ENCODE results near the gene SLC25A51. TPM values are rescaled to one million over a fixed set of nuclear protein-coding genes. Genes with fewer than 3 reads are reported as not detected.
A peak's percentile ranks its signal among the peaks of the same experiment; 100 is the strongest.

The SLC25A51 gene
- total RNA-seq, 1 donor from 2014 or later, result 32.5 TPM

- no peaks in the 10 kb centered on the region for H3K36me3 Mint-ChIP-seq (ENCODE audit: low read depth)
- H3K4me1 Mint-ChIP-seq, result peaks cover 14% of the 10 kb centered on the region
- H3K4me3 Mint-ChIP-seq, result no peak overlapping the region
- TF ChIP-seq, protein P1, sequence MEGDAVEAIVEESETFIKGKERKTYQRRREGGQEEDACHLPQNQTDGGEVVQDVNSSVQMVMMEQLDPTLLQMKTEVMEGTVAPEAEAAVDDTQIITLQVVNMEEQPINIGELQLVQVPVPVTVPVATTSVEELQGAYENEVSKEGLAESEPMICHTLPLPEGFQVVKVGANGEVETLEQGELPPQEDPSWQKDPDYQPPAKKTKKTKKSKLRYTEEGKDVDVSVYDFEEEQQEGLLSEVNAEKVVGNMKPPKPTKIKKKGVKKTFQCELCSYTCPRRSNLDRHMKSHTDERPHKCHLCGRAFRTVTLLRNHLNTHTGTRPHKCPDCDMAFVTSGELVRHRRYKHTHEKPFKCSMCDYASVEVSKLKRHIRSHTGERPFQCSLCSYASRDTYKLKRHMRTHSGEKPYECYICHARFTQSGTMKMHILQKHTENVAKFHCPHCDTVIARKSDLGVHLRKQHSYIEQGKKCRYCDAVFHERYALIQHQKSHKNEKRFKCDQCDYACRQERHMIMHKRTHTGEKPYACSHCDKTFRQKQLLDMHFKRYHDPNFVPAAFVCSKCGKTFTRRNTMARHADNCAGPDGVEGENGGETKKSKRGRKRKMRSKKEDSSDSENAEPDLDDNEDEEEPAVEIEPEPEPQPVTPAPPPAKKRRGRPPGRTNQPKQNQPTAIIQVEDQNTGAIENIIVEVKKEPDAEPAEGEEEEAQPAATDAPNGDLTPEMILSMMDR (conservative IDR thresholded peaks at IDR 0.05), result no peak
- DNase-seq (ENCODE audit: low read depth, low spot score), result no peak
- no peak overlapping the region for H3K27ac Mint-ChIP-seq (ENCODE audit: unreplicated experiment)
- H3K27me3 Mint-ChIP-seq (ENCODE audit: low read depth), result peaks cover 12% of the 10 kb centered on the region
- no peaks in the 10 kb centered on the region for H3K9me3 Mint-ChIP-seq
These were observed 5.4 kb upstream of the SLC25A51 start for GRCh38 chr9:37909326-37909725.

GRCh38 chr9:37908698-37909186, 4.8 kb upstream of the SLC25A51 start:
- no peak for DNase-seq (ENCODE audit: low read depth, low spot score)
- no peaks in the 10 kb centered on the region for H3K36me3 Mint-ChIP-seq (ENCODE audit: low read depth)
- peaks cover 16% of the 10 kb centered on the region for H3K4me1 Mint-ChIP-seq
- peaks cover 12% of the 10 kb centered on the region for H3K27me3 Mint-ChIP-seq (ENCODE audit: low read depth)
- no peak overlapping the region for H3K27ac Mint-ChIP-seq (ENCODE audit: unreplicated experiment)
- TF ChIP-seq, protein P1 (conservative IDR thresholded peaks at IDR 0.05), result no peak
- H3K4me3 Mint-ChIP-seq, result no peak overlapping the region
- no peaks in the 10 kb centered on the region for H3K9me3 Mint-ChIP-seq

DNA sequence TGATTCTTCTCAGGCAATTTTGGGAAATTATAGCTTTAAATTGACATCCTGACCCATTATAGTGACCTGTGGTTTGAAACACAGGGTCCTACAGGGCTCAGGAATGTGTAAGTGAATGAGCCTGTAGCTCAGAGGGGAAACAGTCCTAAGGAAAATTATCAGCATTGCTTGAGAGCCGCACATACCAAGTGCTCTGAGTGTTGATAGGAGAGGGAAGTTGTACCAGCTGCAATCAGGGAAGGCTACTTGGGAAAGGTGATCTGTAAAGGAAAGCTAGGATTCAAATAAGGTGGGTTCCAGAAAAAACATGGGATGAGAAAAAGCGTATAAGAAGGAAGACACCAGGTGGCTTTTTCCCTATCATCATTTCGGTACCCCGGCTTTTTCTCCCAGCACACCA, 4.4 kb upstream of the SLC25A51 start:
- Mint-ChIP-seq H3K4me3 (no peak overlapping the region), H3K9me3 (no peaks in the 10 kb centered on the region), H3K36me3 (ENCODE audit: low read depth) (no peaks in the 10 kb centered on the region), H3K27ac (ENCODE audit: unreplicated experiment) (no peak overlapping the region), H3K27me3 (ENCODE audit: low read depth) (peaks cover 12% of the 10 kb centered on the region), H3K4me1 (peaks cover 13% of the 10 kb centered on the region)
- TF ChIP-seq, protein P1 (conservative IDR thresholded peaks at IDR 0.05), result no peak
- DNase-seq (ENCODE audit: low read depth, low spot score), result no peak

DNA sequence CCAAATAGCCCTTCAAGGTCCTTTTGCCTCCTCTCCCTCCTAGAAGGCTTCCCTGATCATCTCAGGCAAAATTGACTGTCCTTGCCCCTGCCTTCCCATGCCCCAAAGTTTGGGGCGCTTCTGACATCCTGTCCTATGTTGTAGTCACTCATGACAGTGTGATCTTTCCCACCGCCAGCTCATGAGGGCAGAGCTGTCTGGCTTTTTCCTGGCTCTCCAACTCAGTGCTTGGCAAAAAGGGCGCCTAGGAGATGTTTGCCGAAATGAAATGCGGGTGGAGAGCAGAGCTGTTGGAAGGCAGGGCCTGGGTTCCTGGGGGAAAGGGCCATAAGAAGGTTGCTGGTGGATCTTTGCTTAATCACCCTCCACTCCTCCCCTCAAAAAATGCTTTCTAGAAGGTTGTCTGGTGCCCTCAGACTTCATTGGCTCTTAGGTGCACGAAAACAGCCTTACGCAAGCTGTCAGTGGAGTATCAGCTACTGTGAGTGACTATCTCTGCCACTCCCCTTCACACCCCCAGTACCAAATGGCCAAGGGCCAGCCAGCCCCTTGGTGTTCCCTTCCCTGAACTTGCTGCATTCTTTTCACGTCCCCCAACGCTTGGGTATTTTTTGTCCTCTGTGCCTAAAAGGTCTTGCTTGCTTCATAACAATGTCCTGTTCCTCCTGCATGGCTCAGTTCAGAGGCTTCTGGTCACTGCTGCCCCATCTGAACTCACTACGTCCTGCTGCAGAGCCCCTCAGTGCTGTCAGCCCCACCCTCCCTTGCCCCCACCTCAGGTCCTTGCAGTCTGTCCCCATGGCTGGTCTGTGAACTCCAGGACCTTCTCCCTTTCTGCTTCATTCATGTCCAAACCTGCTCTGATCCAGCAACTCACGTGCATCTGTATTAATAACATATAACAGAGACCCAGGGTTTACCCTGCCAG, 2.6 kb upstream of the SLC25A51 start:
- no peak overlapping the region for H3K27ac Mint-ChIP-seq (ENCODE audit: unreplicated experiment)
- no peaks in the 10 kb centered on the region for H3K9me3 Mint-ChIP-seq
- H3K4me1 Mint-ChIP-seq, result peaks cover 23% of the 10 kb centered on the region
- no peaks in the 10 kb centered on the region for H3K36me3 Mint-ChIP-seq (ENCODE audit: low read depth)
- TF ChIP-seq, protein P1 (conservative IDR thresholded peaks at IDR 0.05), result no peak
- H3K27me3 Mint-ChIP-seq (ENCODE audit: low read depth), result peaks cover 12% of the 10 kb centered on the region
- peak overlapping the region; percentile 81 for H3K4me3 Mint-ChIP-seq
- no peak for DNase-seq (ENCODE audit: low read depth, low spot score)

GRCh38 chr9:37905776-37906175, 1.8 kb upstream of the SLC25A51 start:
- H3K4me1 Mint-ChIP-seq, result peaks cover 23% of the 10 kb centered on the region
- peak overlapping the region; percentile 71 for H3K27ac Mint-ChIP-seq (ENCODE audit: unreplicated experiment)
- DNase-seq (ENCODE audit: low read depth, low spot score), result no peak
- H3K9me3 Mint-ChIP-seq, result no peaks in the 10 kb centered on the region
- peak overlapping the region; percentile 81 for H3K4me3 Mint-ChIP-seq
- no peaks in the 10 kb centered on the region for H3K36me3 Mint-ChIP-seq (ENCODE audit: low read depth)
- TF ChIP-seq, protein P1 (conservative IDR thresholded peaks at IDR 0.05), result no peak
- H3K27me3 Mint-ChIP-seq (ENCODE audit: low read depth), result peaks cover 12% of the 10 kb centered on the region

All from neural crest cell (in vitro differentiated cells).